Endodermal cell (in vitro differentiated cells): ENCODE results near the gene TKTL1. TPM values are rescaled to one million over a fixed set of nuclear protein-coding genes. Genes with fewer than 3 reads are reported as not detected.

Source experiments
- DNase-seq: peaks from one replicate; pipeline ENCODE4 v3.0.0-alpha.2; 2017
- H3K27ac ChIP-seq: 2 replicates; pipeline ENCODE4 v1.5.1; 2013; ENCODE audit warnings: mild to moderate bottlenecking, low read depth, low read length, moderate library complexity
- H3K27me3 ChIP-seq: 2 replicates; pipeline ENCODE4 v1.6.1; 2013; ENCODE audit warnings: mild to moderate bottlenecking, low read length, moderate library complexity; ENCODE audit not compliant: insufficient read depth, control insufficient read depth, poor library complexity, severe bottlenecking
- H3K36me3 ChIP-seq: 2 replicates; pipeline ENCODE4 v1.7.0; 2013; ENCODE audit warnings: mild to moderate bottlenecking, low read length, moderate library complexity; ENCODE audit not compliant: control insufficient read depth, insufficient read depth
- H3K4me1 ChIP-seq: one replicate; pipeline ENCODE4 v1.7.0; 2013; ENCODE audit warnings: low read length; ENCODE audit not compliant: control insufficient read depth, insufficient read depth
- H3K4me3 ChIP-seq: 2 replicates; pipeline ENCODE4 v1.5.1; 2013; ENCODE audit warnings: mild to moderate bottlenecking, low read length, moderate library complexity
- H3K9ac ChIP-seq: 2 replicates; pipeline ENCODE4 v1.6.1; 2013; ENCODE audit warnings: mild to moderate bottlenecking, low read length, moderate library complexity; ENCODE audit not compliant: poor library complexity, severe bottlenecking; ENCODE audit errors: extremely low read depth
- H3K9me3 ChIP-seq: 2 replicates; pipeline ENCODE4 v1.6.1; 2013; ENCODE audit warnings: mild to moderate bottlenecking, low read length, moderate library complexity; ENCODE audit not compliant: control insufficient read depth
- H3K27ac Mint-ChIP-seq: 2 replicates; pipeline ENCODE4 v1.8.0; 2020; ENCODE audit warnings: mixed read lengths
- H3K27me3 Mint-ChIP-seq: 2 replicates; pipeline ENCODE4 v1.8.0; 2021; ENCODE audit warnings: mild to moderate bottlenecking, mixed read lengths; ENCODE audit not compliant: insufficient read depth
- H3K36me3 Mint-ChIP-seq: 2 replicates; pipeline ENCODE4 v1.8.0; 2020; ENCODE audit warnings: low read depth, mixed read lengths
- H3K4me1 Mint-ChIP-seq: 2 replicates; pipeline ENCODE4 v1.8.0; 2020; ENCODE audit warnings: mixed read lengths
- H3K4me3 Mint-ChIP-seq: 2 replicates; pipeline ENCODE4 v1.8.0; 2020; ENCODE audit warnings: mild to moderate bottlenecking, moderate library complexity, mixed read lengths
- H3K9me3 Mint-ChIP-seq: 2 replicates; pipeline ENCODE4 v1.8.0; 2020; ENCODE audit warnings: mild to moderate bottlenecking, mixed read lengths
- CTCF ChIP-seq: fragments of 200-600 bp; sonication (generic); conservative IDR thresholded peaks from 2 replicates; pipeline ENCODE4 v1.5.0; 2021; ENCODE audit warnings: antibody characterized with exemption, mild to moderate bottlenecking
- WGBS, 2 experiments: methylation state at CpG; one replicate each; pipeline versions ENCODE4 v1.1.5 to v1.1.7; 2013; ENCODE audit warnings: missing lambda C conversion rate in 2 of 2, mixed read lengths in 1 of 2; ENCODE audit not compliant: insufficient coverage in 1 of 2, insufficient read length in 1 of 2; 5-methylcytosine and 5-hydroxymethylcytosine counted together
- total RNA-seq, 2 donors: library from RNA; stranded (reverse); fragmentation: NEBNext Ultra II Directional in 1 of 2; extraction: Animal tissue kit (Norgen Biotek cat#: 25700) in 1 of 2; gene quantifications; 2 replicates in 1 of 2; 3 replicates in 1 of 2; pipeline ENCODE4 v1.2.1, GENCODE V29; 2021

The TKTL1 gene
- total RNA-seq, 2 donors from 2014 or later: not detected

DNA sequence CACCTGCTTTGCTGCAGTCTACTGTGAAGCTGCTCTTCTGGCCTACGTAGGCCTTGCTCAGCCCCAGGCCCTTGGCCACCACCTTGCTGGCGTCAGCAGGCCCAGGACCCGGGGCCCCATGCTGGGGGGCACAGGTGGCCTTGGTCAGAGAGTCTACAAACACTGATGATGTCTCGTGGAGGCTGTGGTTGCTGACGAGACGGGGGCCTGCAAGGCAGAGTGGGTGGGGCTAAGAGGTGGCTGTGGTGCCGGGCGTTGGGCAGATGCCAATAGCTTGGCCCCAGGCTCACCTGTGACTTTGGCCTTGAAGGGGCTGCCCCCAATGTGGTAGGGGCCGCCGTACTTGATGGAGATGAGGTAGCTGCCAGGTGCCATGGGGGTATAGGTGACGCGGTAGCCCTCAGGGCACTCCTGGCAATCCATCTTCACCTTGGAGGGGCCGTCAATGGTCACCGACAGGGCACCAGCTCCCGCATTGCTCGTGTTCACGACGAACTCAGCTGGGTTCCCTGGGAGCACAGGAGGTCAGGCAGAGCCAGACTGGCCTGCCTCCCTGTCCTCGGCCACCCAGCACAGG lies 53.9 kb downstream of the TKTL1 start:
- H3K4me3 ChIP-seq: no peak overlapping the region
- 93 to 100% methylated on average over 2 to 19 of the region's 19 CpGs for WGBS, 2 experiments
- peaks cover 27% of the 10 kb centered on the region for H3K36me3 Mint-ChIP-seq
- no peaks in the 10 kb centered on the region for H3K27me3 Mint-ChIP-seq
- peaks cover 49% of the 10 kb centered on the region for H3K36me3 ChIP-seq
- no peaks in the 10 kb centered on the region for H3K9me3 ChIP-seq
- no peak overlapping the region for H3K27ac ChIP-seq
- H3K4me1 Mint-ChIP-seq: peaks cover 2% of the 10 kb centered on the region
- H3K27me3 ChIP-seq: no peaks in the 10 kb centered on the region
- DNase-seq: no peak
- H3K4me3 Mint-ChIP-seq: no peak overlapping the region
- H3K4me1 ChIP-seq: no peaks in the 10 kb centered on the region
- no peak for TF ChIP-seq CTCF
- no peak overlapping the region for H3K9ac ChIP-seq
- H3K27ac Mint-ChIP-seq: no peak overlapping the region
- peaks cover 35% of the 10 kb centered on the region for H3K9me3 Mint-ChIP-seq

- Mint-ChIP-seq H3K9me3 (peaks cover 35% of the 10 kb centered on the region), H3K27me3 (no peaks in the 10 kb centered on the region), H3K36me3 (peaks cover 27% of the 10 kb centered on the region), H3K4me1 (peaks cover 2% of the 10 kb centered on the region), H3K4me3 (no peak overlapping the region), H3K27ac (no peak overlapping the region)
- H3K36me3 ChIP-seq: peaks cover 54% of the 10 kb centered on the region
- no peak for DNase-seq
- no peak overlapping the region for H3K27ac ChIP-seq
- no peaks in the 10 kb centered on the region for H3K9me3 ChIP-seq
- no peak for TF ChIP-seq CTCF
- H3K4me3 ChIP-seq: no peak overlapping the region
- H3K4me1 ChIP-seq: no peaks in the 10 kb centered on the region
- H3K9ac ChIP-seq: no peak overlapping the region
- H3K27me3 ChIP-seq: no peaks in the 10 kb centered on the region
- 92 to 95% methylated on average over 8 to 15 of the region's 15 CpGs for WGBS, 2 experiments
Observed at GRCh38 chrX:154349979-154350378, 54.4 kb downstream of the TKTL1 start.

GRCh38 chrX:154350429-154351182 lies 55.0 kb downstream of the TKTL1 start:
- Mint-ChIP-seq H3K4me1 (peaks cover 2% of the 10 kb centered on the region), H3K27me3 (no peaks in the 10 kb centered on the region), H3K27ac (no peak overlapping the region), H3K36me3 (peaks cover 27% of the 10 kb centered on the region), H3K9me3 (peaks cover 39% of the 10 kb centered on the region), H3K4me3 (no peak overlapping the region)
- Histone ChIP-seq H3K4me3 (no peak overlapping the region), H3K9ac (no peak overlapping the region), H3K9me3 (no peaks in the 10 kb centered on the region), H3K27ac (no peak overlapping the region), H3K4me1 (no peaks in the 10 kb centered on the region), H3K27me3 (no peaks in the 10 kb centered on the region), H3K36me3 (peaks cover 58% of the 10 kb centered on the region)
- DNase-seq: no peak
- 95 to 100% methylated on average over 4 to 19 of the region's 19 CpGs for WGBS, 2 experiments
- TF ChIP-seq CTCF: no peak
